Measurements from ENCODE around the gene SIPA1.

SIPA1 gene

DNA sequence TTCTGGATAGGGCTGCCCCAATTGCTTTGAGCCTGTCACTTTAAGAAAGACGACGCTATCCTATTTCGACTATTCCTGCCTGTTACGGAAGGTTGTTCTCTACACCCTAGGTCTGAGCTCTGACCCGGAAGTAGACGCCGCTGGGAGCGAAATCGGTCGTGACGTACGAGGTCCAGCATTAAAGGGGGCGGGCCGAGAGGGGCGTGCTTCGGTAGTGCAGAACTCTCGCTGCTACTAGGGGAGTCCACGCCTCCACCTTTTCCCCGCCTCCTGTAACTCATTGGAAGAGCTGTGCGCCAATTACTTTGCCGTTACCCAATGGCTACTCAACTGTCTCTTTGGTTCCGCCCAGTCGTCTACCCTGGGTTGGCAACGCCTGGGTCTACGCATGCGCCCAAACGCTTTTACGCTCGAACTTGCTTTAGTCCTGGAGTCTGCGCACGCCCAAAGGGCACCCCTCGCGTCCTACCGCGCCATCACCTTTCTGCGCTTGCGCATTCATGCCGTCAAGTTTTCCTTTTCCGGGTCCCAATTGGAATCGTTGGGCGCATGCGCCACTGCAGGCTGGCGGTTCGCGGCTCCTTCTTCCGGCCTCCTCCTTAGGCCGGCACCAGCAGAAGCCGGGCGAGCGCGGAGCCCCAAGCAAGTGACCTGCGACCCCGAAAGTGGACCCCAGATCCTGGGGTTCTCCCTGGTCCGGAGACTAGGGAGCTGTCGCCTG is 22.5 kb upstream of the SIPA1 start, which contains the start of gene PCNX3:
TSS of gene PCNX3 (plus strand) at position 548 of the 721 bp plus-strand sequence. CDS start 536 bp downstream, outside the sequence.
- peaks cover 33 to 58% of the 10 kb centered on the region in 2 donors for H3K4me1 Mint-ChIP-seq

DNA sequence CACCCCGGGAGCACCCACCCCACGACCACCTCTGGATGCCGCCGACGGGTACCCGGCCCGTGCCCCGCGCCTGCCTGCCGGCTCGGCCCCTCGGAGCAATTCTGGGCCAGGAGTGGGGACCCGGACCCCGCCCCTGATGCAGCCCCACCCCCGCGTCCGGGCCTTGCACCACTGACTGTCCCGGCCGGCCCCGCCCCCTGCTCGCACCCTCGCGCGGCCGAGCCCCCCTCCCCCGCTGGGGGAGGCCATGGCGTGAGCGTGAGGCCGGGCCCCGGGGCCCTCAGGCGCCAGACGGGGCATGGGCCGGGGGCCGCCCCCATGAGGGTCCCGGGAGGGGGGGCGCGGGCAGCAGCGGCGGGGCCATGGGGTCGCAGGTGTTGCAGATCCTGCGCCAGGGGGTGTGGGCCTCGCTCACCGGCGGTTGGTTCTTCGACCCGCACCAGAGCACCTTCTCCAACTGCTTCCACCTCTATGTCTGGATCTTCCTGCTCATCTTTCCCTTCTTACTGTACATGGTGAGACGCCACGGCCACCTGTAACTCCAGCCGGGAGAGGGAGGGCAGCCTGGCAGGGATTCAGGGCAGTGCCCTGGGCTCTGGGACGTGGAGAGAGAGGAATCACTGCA is 21.8 kb upstream of the SIPA1 start:
- DNase-seq: no peak
- Mint-ChIP-seq H3K27ac (peak overlapping the region; percentile 98), H3K27me3 (no peaks in the 10 kb centered on the region), H3K4me3 (peak overlapping the region; percentile 85 to 90), H3K4me1 (peaks cover 27 to 51% of the 10 kb centered on the region in 2 donors), H3K9me3 (no peaks in the 10 kb centered on the region), H3K36me3 (peaks cover 30 to 57% of the 10 kb centered on the region in 2 donors)
- peak; percentile 2 to 6 for ATAC-seq (replicated peaks)

More for the DNA sequence above, 22.5 kb upstream of the SIPA1 start, which contains the start of gene PCNX3:
- H3K36me3 Mint-ChIP-seq: peaks cover 35 to 62% of the 10 kb centered on the region in 2 donors
- ATAC-seq (replicated peaks) (peak; percentile 85 to 87), DNase-seq (peak; percentile 100)
- peak within 1 kb of the TSS; percentile 85 to 90 for H3K4me3 Mint-ChIP-seq
- H3K27me3 Mint-ChIP-seq: no peaks in the 10 kb centered on the region
- peak within 1 kb of the TSS; percentile 98 for H3K27ac Mint-ChIP-seq
- no peaks in the 10 kb centered on the region for H3K9me3 Mint-ChIP-seq

DNA sequence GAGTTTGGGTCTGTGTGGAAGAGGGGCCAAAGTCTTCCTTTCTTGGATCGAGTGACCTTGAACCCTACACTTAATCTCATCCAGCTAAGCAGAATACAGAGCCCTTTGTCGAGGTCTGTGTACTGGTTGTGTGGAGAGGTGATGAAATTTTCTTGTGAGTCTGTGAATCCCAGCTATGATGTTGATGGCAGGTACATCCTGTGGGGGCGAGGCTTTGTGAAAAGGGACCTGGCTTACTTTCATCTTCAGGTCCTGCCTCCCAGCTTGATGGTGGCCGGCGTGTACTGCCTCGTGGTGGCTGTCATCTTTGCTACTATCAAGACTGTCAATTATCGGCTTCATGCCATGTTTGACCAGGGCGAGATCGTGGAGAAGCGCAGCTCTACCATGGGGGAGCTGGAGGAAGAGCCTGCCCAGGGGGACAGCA is 21.3 kb upstream of the SIPA1 start:
- peaks cover 22 to 48% of the 10 kb centered on the region in 2 donors for H3K4me1 Mint-ChIP-seq
- H3K4me3 Mint-ChIP-seq: peak overlapping the region; percentile 85 to 90
- no peaks in the 10 kb centered on the region for H3K9me3 Mint-ChIP-seq
- ATAC-seq (replicated peaks) (no peak), DNase-seq (no peak)
- no peaks in the 10 kb centered on the region for H3K27me3 Mint-ChIP-seq
- H3K27ac Mint-ChIP-seq: peak overlapping the region; percentile 93
- H3K36me3 Mint-ChIP-seq: peaks cover 26 to 56% of the 10 kb centered on the region in 2 donors

DNA sequence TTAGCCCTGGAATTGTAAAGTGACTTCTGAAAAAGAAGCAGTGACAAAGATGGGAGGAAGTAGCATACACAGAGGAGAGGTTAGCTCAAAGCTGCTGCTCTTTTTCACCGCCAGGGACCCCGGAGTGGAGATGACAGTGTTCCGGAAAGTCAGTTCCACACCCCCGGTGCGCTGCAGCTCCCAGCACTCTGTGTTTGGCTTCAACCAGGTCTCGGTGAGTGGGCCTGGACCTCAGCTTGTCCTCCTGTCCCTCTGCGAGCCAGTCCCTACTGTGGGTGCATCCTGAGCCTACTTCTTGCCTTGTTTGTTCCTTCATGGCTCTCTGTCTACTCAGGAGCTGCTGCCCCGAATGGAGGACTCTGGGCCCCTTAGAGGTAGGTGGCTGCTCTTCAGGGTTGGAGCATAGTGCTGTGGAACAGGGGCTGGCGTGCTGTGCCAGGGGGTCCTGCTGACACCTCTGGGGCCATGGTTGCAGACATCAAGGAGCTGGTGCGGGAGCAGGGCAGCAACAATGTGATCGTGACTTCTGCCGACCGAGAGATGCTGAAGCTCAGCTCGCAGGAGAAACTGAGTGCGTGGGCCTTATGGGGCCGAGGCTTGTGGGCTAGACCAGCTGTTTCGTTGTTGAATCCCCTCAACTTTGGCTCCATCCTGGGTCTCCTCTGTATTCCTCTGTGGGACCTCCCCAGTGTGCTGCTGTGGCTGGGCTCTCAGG is 20.6 kb upstream of the SIPA1 start:
- Mint-ChIP-seq H3K4me3 (peak overlapping the region; percentile 85 to 90), H3K27ac (peak overlapping the region; percentile 93), H3K36me3 (peaks cover 27 to 58% of the 10 kb centered on the region in 2 donors), H3K27me3 (no peaks in the 10 kb centered on the region), H3K9me3 (no peaks in the 10 kb centered on the region), H3K4me1 (peaks cover 22 to 45% of the 10 kb centered on the region in 2 donors)
- ATAC-seq (replicated peaks): no peak
- DNase-seq: no peak

DNA sequence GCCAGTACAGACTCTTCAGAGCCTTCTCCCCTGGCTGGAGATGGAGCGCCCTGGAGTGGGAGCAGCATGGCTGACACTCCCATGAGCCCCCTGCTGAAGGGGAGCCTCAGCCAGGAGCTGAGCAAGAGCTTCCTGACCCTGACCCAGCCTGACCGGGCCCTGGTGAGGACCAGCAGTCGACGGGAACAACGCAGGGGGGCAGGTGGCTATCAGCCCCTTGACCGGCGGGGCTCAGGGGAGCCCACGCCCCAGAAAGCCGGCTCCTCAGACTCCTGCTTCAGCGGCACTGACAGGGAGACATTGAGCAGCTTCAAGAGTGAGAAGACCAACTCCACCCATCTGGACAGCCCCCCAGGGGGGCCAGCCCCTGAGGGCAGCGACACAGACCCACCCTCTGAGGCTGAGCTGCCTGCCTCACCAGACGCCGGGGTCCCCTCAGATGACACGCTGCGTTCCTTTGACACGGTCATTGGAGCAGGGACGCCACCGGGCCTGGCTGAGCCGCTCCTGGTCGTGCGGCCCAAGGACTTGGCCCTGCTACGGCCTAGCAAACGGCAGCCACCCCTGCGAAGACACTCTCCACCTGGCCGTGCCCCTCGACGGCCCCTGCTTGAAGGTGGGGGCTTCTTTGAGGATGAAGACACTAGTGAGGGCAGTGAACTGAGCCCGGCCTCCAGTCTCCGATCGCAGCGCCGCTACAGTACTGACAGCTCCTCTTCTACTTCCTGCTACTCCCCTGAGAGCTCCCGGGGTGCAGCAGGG is 19.7 kb upstream of the SIPA1 start:
- Mint-ChIP-seq H3K27ac (no peak overlapping the region), H3K4me3 (peak overlapping the region in 1 of 2 donors; percentile 32), H3K4me1 (peaks cover 14 to 37% of the 10 kb centered on the region in 2 donors), H3K9me3 (no peaks in the 10 kb centered on the region), H3K36me3 (peaks cover 31 to 56% of the 10 kb centered on the region in 2 donors), H3K27me3 (no peaks in the 10 kb centered on the region)
- ATAC-seq (replicated peaks): no peak
- no peak for DNase-seq

DNA sequence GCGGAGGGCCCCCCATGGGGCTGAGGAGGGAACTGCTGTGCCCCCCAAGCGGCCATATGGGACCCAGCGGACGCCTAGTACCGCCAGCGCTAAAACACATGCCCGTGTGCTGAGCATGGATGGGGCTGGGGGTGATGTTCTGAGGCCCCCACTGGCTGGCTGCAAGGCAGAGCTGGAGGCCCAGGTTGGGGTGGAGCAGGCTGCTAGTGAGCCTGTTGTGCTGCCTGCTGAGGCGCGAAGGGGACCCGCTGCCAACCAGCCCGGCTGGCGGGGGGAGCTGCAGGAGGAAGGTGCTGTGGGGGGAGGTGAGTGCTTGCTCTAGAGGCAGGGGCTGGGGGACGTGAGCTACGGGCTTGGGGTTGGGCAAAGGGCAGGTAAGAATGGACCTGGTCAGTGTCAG is 19.1 kb upstream of the SIPA1 start:
- no peaks in the 10 kb centered on the region for H3K9me3 Mint-ChIP-seq
- no peak for ATAC-seq (replicated peaks)
- peaks cover 34 to 51% of the 10 kb centered on the region in 2 donors for H3K36me3 Mint-ChIP-seq
- no peak for DNase-seq
- H3K27me3 Mint-ChIP-seq: no peaks in the 10 kb centered on the region
- H3K27ac Mint-ChIP-seq: no peak overlapping the region
- H3K4me3 Mint-ChIP-seq: no peak overlapping the region
- peaks cover 12 to 32% of the 10 kb centered on the region in 2 donors for H3K4me1 Mint-ChIP-seq

DNA sequence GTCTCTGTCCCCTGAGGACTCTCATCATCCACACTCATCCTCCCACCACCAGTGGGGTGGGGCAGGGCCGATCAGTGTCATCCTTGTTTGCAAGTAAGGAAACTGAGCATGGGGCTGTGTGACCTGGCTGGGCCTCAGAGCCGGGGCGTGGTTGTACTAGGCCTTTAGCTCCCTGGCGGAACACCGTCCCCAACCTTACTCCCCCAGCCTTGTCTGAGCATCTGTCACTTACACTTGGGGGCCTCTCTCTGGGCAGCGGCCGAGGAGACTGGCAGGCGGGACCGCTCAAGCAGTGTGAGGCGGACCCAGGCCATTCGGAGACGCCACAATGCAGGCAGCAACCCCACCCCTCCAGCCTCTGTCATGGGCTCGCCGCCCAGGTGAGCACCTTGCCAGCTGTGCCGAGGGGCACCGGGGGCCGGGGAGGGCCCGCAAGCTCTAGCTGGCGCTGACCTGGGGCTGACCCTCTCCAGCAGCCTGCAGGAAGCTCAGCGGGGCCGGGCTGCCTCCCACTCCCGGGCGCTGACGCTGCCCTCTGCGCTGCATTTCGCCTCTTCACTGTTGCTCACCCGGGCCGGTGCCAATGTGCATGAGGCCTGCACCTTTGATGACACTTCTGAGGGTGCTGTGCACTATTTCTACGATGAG is 18.5 kb upstream of the SIPA1 start:
- peaks cover 38 to 50% of the 10 kb centered on the region in 2 donors for H3K36me3 Mint-ChIP-seq
- H3K27me3 Mint-ChIP-seq: no peaks in the 10 kb centered on the region
- peaks cover 14 to 36% of the 10 kb centered on the region in 2 donors for H3K4me1 Mint-ChIP-seq
- H3K9me3 Mint-ChIP-seq: no peaks in the 10 kb centered on the region
- no peak overlapping the region for H3K4me3 Mint-ChIP-seq
- H3K27ac Mint-ChIP-seq: no peak overlapping the region
- no peak for ATAC-seq (replicated peaks)
- no peak for DNase-seq

DNA sequence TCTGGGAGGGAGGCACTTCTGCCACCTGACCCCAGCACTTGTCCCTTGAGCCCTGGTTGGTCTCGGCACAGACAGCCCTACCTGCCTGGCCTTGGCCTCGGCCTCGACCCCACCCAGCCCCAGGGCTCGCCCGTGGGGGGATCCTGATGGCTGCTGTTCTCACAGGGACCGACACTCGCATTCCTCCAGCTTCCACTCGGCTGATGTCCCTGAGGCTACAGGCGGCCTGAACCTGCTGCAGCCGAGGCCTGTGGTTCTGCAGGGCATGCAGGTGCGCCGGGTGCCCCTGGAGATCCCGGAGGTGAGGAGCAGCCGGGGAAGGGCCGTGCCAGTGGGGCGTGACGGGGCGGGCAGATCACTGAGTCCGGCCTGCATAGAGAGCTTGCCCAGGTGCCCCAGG is 17.2 kb upstream of the SIPA1 start:
- Mint-ChIP-seq H3K27me3 (no peaks in the 10 kb centered on the region), H3K9me3 (no peaks in the 10 kb centered on the region), H3K4me3 (no peak overlapping the region), H3K4me1 (peaks cover 18 to 45% of the 10 kb centered on the region in 2 donors), H3K36me3 (peaks cover 46 to 59% of the 10 kb centered on the region in 2 donors), H3K27ac (no peak overlapping the region)
- DNase-seq (no peak), ATAC-seq (replicated peaks) (no peak)

DNA sequence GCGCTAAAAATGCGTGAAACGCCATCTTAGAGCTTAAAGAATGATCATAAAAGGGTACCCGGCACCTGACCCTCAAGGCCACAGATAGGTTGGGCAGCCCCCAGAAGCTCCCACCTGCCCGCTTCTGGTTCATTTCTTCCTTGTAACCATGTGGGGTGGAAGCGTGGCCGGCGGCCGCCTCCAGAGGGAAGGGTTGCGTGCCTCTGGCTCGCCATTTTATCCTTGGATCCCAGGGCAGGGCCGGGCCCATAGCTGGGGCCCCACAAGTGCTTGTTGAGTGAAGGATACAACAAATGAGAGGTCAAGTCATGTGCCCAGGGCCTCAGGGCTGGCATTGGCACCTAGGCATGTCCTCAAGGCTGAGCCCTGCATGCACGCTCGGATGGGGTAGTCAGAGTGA is 16.4 kb upstream of the SIPA1 start:
- ATAC-seq (replicated peaks): no peak
- H3K27ac Mint-ChIP-seq: peak overlapping the region; percentile 37
- peaks cover 49 to 61% of the 10 kb centered on the region in 2 donors for H3K36me3 Mint-ChIP-seq

DNA sequence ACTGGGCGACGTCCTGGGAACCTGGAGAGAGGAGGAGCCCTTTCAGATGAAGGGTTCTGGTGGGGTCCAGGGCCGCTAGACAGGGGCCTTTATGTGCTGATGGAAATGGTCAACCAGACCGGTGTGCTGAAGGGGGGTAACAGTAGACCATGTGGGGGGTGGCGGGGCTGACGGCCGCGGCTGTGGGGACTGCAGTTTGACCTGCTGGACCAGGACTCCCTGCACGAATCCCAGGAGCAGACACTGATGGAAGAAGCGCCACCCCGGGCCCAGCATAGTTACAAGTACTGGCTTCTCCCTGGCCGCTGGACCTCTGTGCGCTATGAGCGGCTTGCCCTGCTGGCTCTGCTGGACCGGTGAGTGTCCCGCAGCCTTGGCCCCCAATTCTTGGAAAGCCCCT is 15.9 kb upstream of the SIPA1 start:
- H3K4me3 Mint-ChIP-seq: no peak overlapping the region
- H3K27ac Mint-ChIP-seq: peak overlapping the region; percentile 37
- peaks cover 18 to 44% of the 10 kb centered on the region in 2 donors for H3K4me1 Mint-ChIP-seq
- H3K36me3 Mint-ChIP-seq: peaks cover 44 to 58% of the 10 kb centered on the region in 2 donors
- ATAC-seq (replicated peaks) (no peak), DNase-seq (no peak)
- H3K27me3 Mint-ChIP-seq: no peaks in the 10 kb centered on the region
- no peaks in the 10 kb centered on the region for H3K9me3 Mint-ChIP-seq

More for the DNA sequence above, 16.4 kb upstream of the SIPA1 start:
- no peak for DNase-seq
- Mint-ChIP-seq H3K4me3 (no peak overlapping the region), H3K27me3 (no peaks in the 10 kb centered on the region), H3K4me1 (peaks cover 23 to 50% of the 10 kb centered on the region in 2 donors), H3K9me3 (no peaks in the 10 kb centered on the region)

DNA sequence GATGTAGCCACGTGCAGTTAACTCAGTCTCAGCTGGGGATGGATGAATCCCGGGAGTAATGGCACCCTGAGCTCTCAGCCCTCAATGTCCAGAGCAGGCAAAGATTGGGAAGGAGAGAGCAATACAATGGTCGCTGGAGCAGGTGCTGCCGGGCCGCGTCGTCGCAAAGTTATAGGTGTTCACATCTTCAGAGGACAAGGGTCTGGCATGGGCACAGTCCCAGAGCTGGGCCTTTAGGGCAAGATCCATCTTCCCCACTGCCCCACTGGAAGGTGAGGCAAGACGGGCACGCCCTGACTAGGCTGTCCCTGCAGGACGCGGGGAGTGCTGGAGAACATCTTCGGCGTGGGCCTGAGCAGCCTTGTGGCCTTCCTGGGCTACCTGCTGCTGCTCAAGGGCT is 14.7 kb upstream of the SIPA1 start:
- peaks cover 46 to 58% of the 10 kb centered on the region in 2 donors for H3K36me3 Mint-ChIP-seq
- peak overlapping the region; percentile 42 for H3K27ac Mint-ChIP-seq
- no peak for ATAC-seq (replicated peaks)

DNA sequence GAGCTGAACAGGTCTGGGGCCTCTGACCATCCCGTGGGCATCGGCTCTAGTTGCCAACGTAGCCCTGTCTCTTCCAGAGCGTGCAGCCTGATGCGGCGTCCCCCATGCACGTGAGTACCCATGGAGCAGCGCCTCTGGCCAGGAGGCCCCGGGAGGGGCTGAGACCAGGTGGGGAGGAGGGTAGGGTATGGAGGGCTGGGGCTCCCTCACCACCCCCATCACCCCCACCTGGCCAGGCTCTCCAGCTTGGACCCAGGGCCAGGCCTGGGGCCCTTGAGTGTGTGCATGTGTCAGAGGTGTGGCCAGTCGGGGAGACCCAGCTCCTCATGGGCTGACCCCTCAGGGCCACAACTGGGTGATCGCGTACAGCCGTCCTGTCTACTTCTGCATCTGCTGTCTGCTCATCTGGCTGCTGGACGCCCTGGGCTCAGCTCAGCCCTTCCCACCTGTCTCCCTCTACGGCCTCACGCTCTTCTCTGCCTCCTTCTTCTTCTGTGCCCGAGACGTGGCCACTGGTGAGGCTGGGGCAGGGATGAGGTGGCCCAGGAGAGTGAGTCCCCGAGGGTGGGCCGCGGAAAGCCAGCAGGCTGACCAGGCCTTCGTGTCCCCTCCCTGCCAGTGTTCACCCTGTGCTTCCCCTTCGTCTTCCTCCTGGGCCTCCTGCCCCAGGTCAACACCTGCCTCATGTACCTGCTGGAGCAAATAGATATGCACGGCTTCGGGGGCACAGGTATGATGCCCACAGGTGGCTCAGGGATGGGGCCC is 13.9 kb upstream of the SIPA1 start:
- ATAC-seq (replicated peaks): no peak
- H3K9me3 Mint-ChIP-seq: no peaks in the 10 kb centered on the region
- H3K27me3 Mint-ChIP-seq: no peaks in the 10 kb centered on the region
- H3K4me3 Mint-ChIP-seq: no peak overlapping the region
- no peak for DNase-seq
- peak overlapping the region; percentile 44 for H3K27ac Mint-ChIP-seq
- peaks cover 40 to 54% of the 10 kb centered on the region in 2 donors for H3K36me3 Mint-ChIP-seq
- peaks cover 15 to 33% of the 10 kb centered on the region in 2 donors for H3K4me1 Mint-ChIP-seq

More for the DNA sequence above, 14.7 kb upstream of the SIPA1 start:
- H3K27me3 Mint-ChIP-seq: no peaks in the 10 kb centered on the region
- H3K4me1 Mint-ChIP-seq: peaks cover 15 to 33% of the 10 kb centered on the region in 2 donors
- no peaks in the 10 kb centered on the region for H3K9me3 Mint-ChIP-seq
- no peak for DNase-seq
- H3K4me3 Mint-ChIP-seq: no peak overlapping the region
